Testis (tissue), 2 donors: Measurements from ENCODE around the gene STARD13.
A peak's percentile ranks its signal among the peaks of the same experiment; 100 is the strongest.

Source experiments
- POLR2A ChIP-seq: fragments of 450-650 bp; IDR thresholded peaks from one replicate; pipeline ENCODE4 v1.6.1; 2017; ENCODE audit warnings: antibody characterized with exemption, mild to moderate bottlenecking, moderate library complexity
- TF ChIP-seq, protein P1 (sequence below), 3 experiments: fragments of 450-650 bp in 2 of 3; fragments of 200-600 bp in 1 of 3; sonication (generic) in 1 of 3; IDR thresholded peaks; one replicate each; pipeline ENCODE4 v1.5.1; 2016 to 2019; ENCODE audit warnings: antibody characterized with exemption in 3 of 3, mild to moderate bottlenecking in 2 of 3, moderate library complexity in 1 of 3

DNA sequence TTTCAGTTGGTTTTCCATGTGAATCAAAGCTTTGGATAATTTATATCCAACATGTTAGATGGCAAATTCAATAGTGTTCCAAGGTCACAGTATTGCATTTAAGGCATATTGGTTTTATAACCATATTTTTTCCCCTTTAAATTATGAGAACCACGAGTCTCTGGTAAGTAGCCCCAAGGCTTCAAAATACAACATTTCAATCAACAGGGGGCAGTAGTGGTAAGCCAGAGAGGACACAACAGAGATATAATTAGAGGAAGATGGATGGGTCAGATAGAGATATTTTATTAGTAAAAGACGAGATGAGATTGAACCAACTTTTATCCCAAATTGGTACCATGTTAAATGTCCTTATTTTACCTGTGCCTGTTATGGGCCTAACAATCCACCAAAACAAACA, 216.2 kb downstream of the STARD13 start:
- TF ChIP-seq, protein P1, sequence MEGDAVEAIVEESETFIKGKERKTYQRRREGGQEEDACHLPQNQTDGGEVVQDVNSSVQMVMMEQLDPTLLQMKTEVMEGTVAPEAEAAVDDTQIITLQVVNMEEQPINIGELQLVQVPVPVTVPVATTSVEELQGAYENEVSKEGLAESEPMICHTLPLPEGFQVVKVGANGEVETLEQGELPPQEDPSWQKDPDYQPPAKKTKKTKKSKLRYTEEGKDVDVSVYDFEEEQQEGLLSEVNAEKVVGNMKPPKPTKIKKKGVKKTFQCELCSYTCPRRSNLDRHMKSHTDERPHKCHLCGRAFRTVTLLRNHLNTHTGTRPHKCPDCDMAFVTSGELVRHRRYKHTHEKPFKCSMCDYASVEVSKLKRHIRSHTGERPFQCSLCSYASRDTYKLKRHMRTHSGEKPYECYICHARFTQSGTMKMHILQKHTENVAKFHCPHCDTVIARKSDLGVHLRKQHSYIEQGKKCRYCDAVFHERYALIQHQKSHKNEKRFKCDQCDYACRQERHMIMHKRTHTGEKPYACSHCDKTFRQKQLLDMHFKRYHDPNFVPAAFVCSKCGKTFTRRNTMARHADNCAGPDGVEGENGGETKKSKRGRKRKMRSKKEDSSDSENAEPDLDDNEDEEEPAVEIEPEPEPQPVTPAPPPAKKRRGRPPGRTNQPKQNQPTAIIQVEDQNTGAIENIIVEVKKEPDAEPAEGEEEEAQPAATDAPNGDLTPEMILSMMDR (IDR thresholded peaks at IDR 0.05) = peak in 1 of 3 experiments; percentile 32
- no peak for TF ChIP-seq POLR2A
